ENCODE data around the gene NEURL4. TPM values are rescaled to one million over a fixed set of nuclear protein-coding genes. Genes with fewer than 3 reads are reported as not detected.

Gene NEURL4
- polyA plus RNA-seq, 4 donors = 14.3 to 36.9 (median 22.7) TPM

GRCh38 chr17:7324438-7324779 lies 4.7 kb downstream of the NEURL4 start:
- H3K27ac ChIP-seq (ENCODE audit: low read depth in 1 of 3, low read length in 2 of 3) = no peak overlapping the region
- no peak overlapping the region for H3K4me3 ChIP-seq (ENCODE audit: low read depth in 1 of 3, low read length in 3 of 3)
- no peaks in the 10 kb centered on the region for H3K27me3 ChIP-seq (ENCODE audit: control insufficient read depth in 3 of 3, insufficient read depth in 3 of 3, low read length in 3 of 3)
- peaks cover 5 to 77% (median 8%) of the 10 kb centered on the region in 3 donors for H3K36me3 ChIP-seq (ENCODE audit: control insufficient read depth in 3 of 3, insufficient read depth in 2 of 3, low read depth in 1 of 3, low read length in 3 of 3)
- peaks cover 0 to 8% (median 0%) of the 10 kb centered on the region in 3 donors for H3K4me1 ChIP-seq (ENCODE audit: control insufficient read depth in 3 of 3, insufficient read depth in 2 of 3, low read depth in 1 of 3, low read length in 2 of 3)
- DNase-seq = no peak
- no peak for FAIRE-seq
- WGBS, 3 donors = 81 to 92% (median 86%) methylated on average over 3 of the region's 3 CpGs
- no peaks in the 10 kb centered on the region for H3K9me3 ChIP-seq (ENCODE audit: control insufficient read depth in 2 of 2, insufficient read depth in 1 of 2, low read depth in 1 of 2, low read length in 1 of 2)

GRCh38 chr17:7323731-7324437 lies 5.3 kb downstream of the NEURL4 start:
- Histone ChIP-seq H3K9me3 (ENCODE audit: control insufficient read depth in 2 of 2, insufficient read depth in 1 of 2, low read depth in 1 of 2, low read length in 1 of 2) (no peaks in the 10 kb centered on the region), H3K27ac (ENCODE audit: low read depth in 1 of 3, low read length in 2 of 3) (no peak overlapping the region), H3K36me3 (ENCODE audit: control insufficient read depth in 3 of 3, insufficient read depth in 2 of 3, low read depth in 1 of 3, low read length in 3 of 3) (peaks cover 5 to 80% (median 8%) of the 10 kb centered on the region in 3 donors), H3K27me3 (ENCODE audit: control insufficient read depth in 3 of 3, insufficient read depth in 3 of 3, low read length in 3 of 3) (no peaks in the 10 kb centered on the region), H3K4me3 (ENCODE audit: low read depth in 1 of 3, low read length in 3 of 3) (no peak overlapping the region), H3K4me1 (ENCODE audit: control insufficient read depth in 3 of 3, insufficient read depth in 2 of 3, low read depth in 1 of 3, low read length in 2 of 3) (peaks cover 0 to 8% (median 2%) of the 10 kb centered on the region in 3 donors)
- no peak for FAIRE-seq
- WGBS, 3 donors = 65 to 66% (median 66%) methylated on average over 38 to 39 of the region's 39 CpGs
- DNase-seq = peak; percentile 28 to 66

GRCh38 chr17:7322520-7323194 lies 6.5 kb downstream of the NEURL4 start:
- Histone ChIP-seq H3K36me3 (ENCODE audit: control insufficient read depth in 3 of 3, insufficient read depth in 2 of 3, low read depth in 1 of 3, low read length in 3 of 3) (peaks cover 5 to 92% (median 8%) of the 10 kb centered on the region in 3 donors), H3K27me3 (ENCODE audit: control insufficient read depth in 3 of 3, insufficient read depth in 3 of 3, low read length in 3 of 3) (no peaks in the 10 kb centered on the region), H3K4me1 (ENCODE audit: control insufficient read depth in 3 of 3, insufficient read depth in 2 of 3, low read depth in 1 of 3, low read length in 2 of 3) (peaks cover 0 to 3% (median 0%) of the 10 kb centered on the region in 3 donors), H3K4me3 (ENCODE audit: low read depth in 1 of 3, low read length in 3 of 3) (no peak overlapping the region), H3K9me3 (ENCODE audit: control insufficient read depth in 2 of 2, insufficient read depth in 1 of 2, low read depth in 1 of 2, low read length in 1 of 2) (no peaks in the 10 kb centered on the region), H3K27ac (ENCODE audit: low read depth in 1 of 3, low read length in 2 of 3) (no peak overlapping the region)
- DNase-seq = no peak
- no peak for FAIRE-seq
- WGBS, 3 donors = 91 to 96% (median 93%) methylated on average over 21 to 22 of the region's 22 CpGs

GRCh38 chr17:7321466-7321865 lies 7.7 kb downstream of the NEURL4 start:
- DNase-seq (no peak), FAIRE-seq (no peak)
- no peak overlapping the region for H3K4me3 ChIP-seq (ENCODE audit: low read depth in 1 of 3, low read length in 3 of 3)
- no peak overlapping the region for H3K27ac ChIP-seq (ENCODE audit: low read depth in 1 of 3, low read length in 2 of 3)
- peaks cover 0 to 3% (median 0%) of the 10 kb centered on the region in 3 donors for H3K4me1 ChIP-seq (ENCODE audit: control insufficient read depth in 3 of 3, insufficient read depth in 2 of 3, low read depth in 1 of 3, low read length in 2 of 3)
- 93 to 96% (median 93%) methylated on average over 15 of the region's 15 CpGs for WGBS, 3 donors
- no peaks in the 10 kb centered on the region for H3K9me3 ChIP-seq (ENCODE audit: control insufficient read depth in 2 of 2, insufficient read depth in 1 of 2, low read depth in 1 of 2, low read length in 1 of 2)
- no peaks in the 10 kb centered on the region for H3K27me3 ChIP-seq (ENCODE audit: control insufficient read depth in 3 of 3, insufficient read depth in 3 of 3, low read length in 3 of 3)
- H3K36me3 ChIP-seq (ENCODE audit: control insufficient read depth in 3 of 3, insufficient read depth in 2 of 3, low read depth in 1 of 3, low read length in 3 of 3) = peaks cover 7 to 91% (median 10%) of the 10 kb centered on the region in 3 donors

GRCh38 chr17:7318121-7318860 lies 10.8 kb downstream of the NEURL4 start:
- DNase-seq (peak in 1 of 2 donors; percentile 43), FAIRE-seq (no peak)
- 52 to 82% (median 67%) methylated on average over 12 to 13 of the region's 13 CpGs for WGBS, 3 donors
- Histone ChIP-seq H3K27me3 (ENCODE audit: control insufficient read depth in 3 of 3, insufficient read depth in 3 of 3, low read length in 3 of 3) (no peaks in the 10 kb centered on the region), H3K36me3 (ENCODE audit: control insufficient read depth in 3 of 3, insufficient read depth in 2 of 3, low read depth in 1 of 3, low read length in 3 of 3) (peaks cover 8 to 76% (median 10%) of the 10 kb centered on the region in 3 donors), H3K27ac (ENCODE audit: low read depth in 1 of 3, low read length in 2 of 3) (no peak overlapping the region), H3K4me3 (ENCODE audit: low read depth in 1 of 3, low read length in 3 of 3) (no peak overlapping the region), H3K9me3 (ENCODE audit: control insufficient read depth in 2 of 2, insufficient read depth in 1 of 2, low read depth in 1 of 2, low read length in 1 of 2) (no peaks in the 10 kb centered on the region), H3K4me1 (ENCODE audit: control insufficient read depth in 3 of 3, insufficient read depth in 2 of 3, low read depth in 1 of 3, low read length in 2 of 3) (peaks cover 3 to 16% (median 3%) of the 10 kb centered on the region in 3 donors)

GRCh38 chr17:7317161-7317803 lies 11.9 kb downstream of the NEURL4 start:
- no peak for FAIRE-seq
- H3K4me1 ChIP-seq (ENCODE audit: control insufficient read depth in 3 of 3, insufficient read depth in 2 of 3, low read depth in 1 of 3, low read length in 2 of 3) = peaks cover 3 to 16% (median 3%) of the 10 kb centered on the region in 3 donors
- no peak overlapping the region for H3K27ac ChIP-seq (ENCODE audit: low read depth in 1 of 3, low read length in 2 of 3)
- H3K4me3 ChIP-seq (ENCODE audit: low read depth in 1 of 3, low read length in 3 of 3) = no peak overlapping the region
- DNase-seq = no peak
- H3K36me3 ChIP-seq (ENCODE audit: control insufficient read depth in 3 of 3, insufficient read depth in 2 of 3, low read depth in 1 of 3, low read length in 3 of 3) = peaks cover 7 to 76% (median 14%) of the 10 kb centered on the region in 3 donors
- H3K9me3 ChIP-seq (ENCODE audit: control insufficient read depth in 2 of 2, insufficient read depth in 1 of 2, low read depth in 1 of 2, low read length in 1 of 2) = no peaks in the 10 kb centered on the region
- H3K27me3 ChIP-seq (ENCODE audit: control insufficient read depth in 3 of 3, insufficient read depth in 3 of 3, low read length in 3 of 3) = no peaks in the 10 kb centered on the region
- WGBS, 3 donors = 88 to 89% (median 88%) methylated on average over 16 of the region's 16 CpGs

GRCh38 chr17:7315570-7316235 lies 13.4 kb downstream of the NEURL4 start:
- Histone ChIP-seq H3K27ac (ENCODE audit: low read depth in 1 of 3, low read length in 2 of 3) (peak overlapping the region; percentile 93 to 95 (median 93)), H3K4me3 (ENCODE audit: low read depth in 1 of 3, low read length in 3 of 3) (peak overlapping the region; percentile 79 to 99 (median 97)), H3K9me3 (ENCODE audit: control insufficient read depth in 2 of 2, insufficient read depth in 1 of 2, low read depth in 1 of 2, low read length in 1 of 2) (no peaks in the 10 kb centered on the region), H3K4me1 (ENCODE audit: control insufficient read depth in 3 of 3, insufficient read depth in 2 of 3, low read depth in 1 of 3, low read length in 2 of 3) (peaks cover 3 to 16% (median 3%) of the 10 kb centered on the region in 3 donors), H3K27me3 (ENCODE audit: control insufficient read depth in 3 of 3, insufficient read depth in 3 of 3, low read length in 3 of 3) (no peaks in the 10 kb centered on the region), H3K36me3 (ENCODE audit: control insufficient read depth in 3 of 3, insufficient read depth in 2 of 3, low read depth in 1 of 3, low read length in 3 of 3) (peaks cover 7 to 74% (median 18%) of the 10 kb centered on the region in 3 donors)
- no peak for FAIRE-seq
- WGBS, 3 donors = 19 to 37% (median 31%) methylated on average over 30 of the region's 30 CpGs
- no peak for DNase-seq
